ENCODE data around the gene DYNC1I1. TPM values are rescaled to one million over a fixed set of nuclear protein-coding genes. Genes with fewer than 3 reads are reported as not detected.

Gene DYNC1I1
- total RNA-seq, 1 experiment from 2014 or later: not detected

DNA sequence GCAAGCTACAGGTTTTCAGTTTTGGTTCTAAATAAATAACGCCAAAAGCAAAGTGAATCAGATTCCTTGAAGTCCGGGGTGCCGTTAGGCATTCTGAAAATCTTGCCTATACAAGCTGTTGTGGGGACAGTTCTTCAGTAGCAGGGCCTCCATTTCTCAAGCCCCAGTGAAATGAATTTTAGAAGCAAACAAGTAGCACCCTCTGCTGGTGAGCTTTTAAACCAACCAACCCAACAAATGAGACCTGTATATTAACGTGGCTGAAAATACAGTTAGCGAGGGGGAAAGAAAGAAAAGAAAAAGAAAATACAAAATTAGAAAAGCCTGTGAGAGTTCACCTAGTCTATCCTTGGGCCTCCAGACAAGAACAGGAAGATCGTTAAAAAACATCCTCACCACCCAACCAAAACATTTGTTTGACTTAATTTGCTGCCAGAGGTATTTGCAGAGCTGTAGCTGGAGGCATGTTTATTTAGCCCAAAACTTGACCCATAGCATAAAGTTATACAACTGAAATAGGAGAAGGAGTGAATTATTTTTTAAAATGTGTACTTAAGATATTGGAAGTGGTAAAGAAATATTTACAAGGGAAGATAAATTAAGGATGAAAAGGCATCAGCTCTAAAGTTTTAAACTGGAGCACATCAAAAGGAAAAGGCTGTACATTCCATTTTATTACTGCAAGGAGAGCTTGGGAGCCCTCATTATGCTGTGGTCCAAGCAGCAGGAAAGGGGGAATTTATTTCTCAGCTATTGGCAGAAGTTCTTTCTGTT lies 98.9 kb downstream of the DYNC1I1 start:
- BruUV-seq (replicated peaks): no TSS peak
- TF ChIP-seq, protein P1, sequence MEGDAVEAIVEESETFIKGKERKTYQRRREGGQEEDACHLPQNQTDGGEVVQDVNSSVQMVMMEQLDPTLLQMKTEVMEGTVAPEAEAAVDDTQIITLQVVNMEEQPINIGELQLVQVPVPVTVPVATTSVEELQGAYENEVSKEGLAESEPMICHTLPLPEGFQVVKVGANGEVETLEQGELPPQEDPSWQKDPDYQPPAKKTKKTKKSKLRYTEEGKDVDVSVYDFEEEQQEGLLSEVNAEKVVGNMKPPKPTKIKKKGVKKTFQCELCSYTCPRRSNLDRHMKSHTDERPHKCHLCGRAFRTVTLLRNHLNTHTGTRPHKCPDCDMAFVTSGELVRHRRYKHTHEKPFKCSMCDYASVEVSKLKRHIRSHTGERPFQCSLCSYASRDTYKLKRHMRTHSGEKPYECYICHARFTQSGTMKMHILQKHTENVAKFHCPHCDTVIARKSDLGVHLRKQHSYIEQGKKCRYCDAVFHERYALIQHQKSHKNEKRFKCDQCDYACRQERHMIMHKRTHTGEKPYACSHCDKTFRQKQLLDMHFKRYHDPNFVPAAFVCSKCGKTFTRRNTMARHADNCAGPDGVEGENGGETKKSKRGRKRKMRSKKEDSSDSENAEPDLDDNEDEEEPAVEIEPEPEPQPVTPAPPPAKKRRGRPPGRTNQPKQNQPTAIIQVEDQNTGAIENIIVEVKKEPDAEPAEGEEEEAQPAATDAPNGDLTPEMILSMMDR (IDR thresholded peaks at IDR 0.05; ENCODE audit: unreplicated experiment): peak; percentile 42
- Mint-ChIP-seq H3K27ac (ENCODE audit: low read depth, unreplicated experiment) (no peak overlapping the region), H3K4me1 (ENCODE audit: insufficient read depth, unreplicated experiment) (no peaks in the 10 kb centered on the region), H3K27me3 (ENCODE audit: insufficient read depth, unreplicated experiment) (peaks cover 32% of the 10 kb centered on the region), H3K9me3 (ENCODE audit: unreplicated experiment) (no peaks in the 10 kb centered on the region), H3K36me3 (ENCODE audit: insufficient read depth, unreplicated experiment) (no peaks in the 10 kb centered on the region), H3K4me3 (ENCODE audit: unreplicated experiment) (no peak overlapping the region)
- CTCF ChIA-PET: interaction anchor here (0.6 to 9.2 kb wide), 37 partner anchors 8 to 1965 kb away, joined by 3 to 151 read pairs (median 3); partner anchors contain the start of gene DYNC1I1
- POLR2A ChIA-PET: interaction anchor here (0.6 to 1.2 kb wide), 2 partner anchors 153 to 199 kb away, joined by 3 to 5 read pairs; no protein-coding TSS in a partner anchor
- peak; percentile 66 for DNase-seq (ENCODE audit: unreplicated experiment)
- intact Hi-C loops (cut with micrococcal nuclease): loop anchor here (1.0 to 5.0 kb wide), 3 partner anchors 74 to 359 kb away; no protein-coding TSS in a partner anchor

DNA sequence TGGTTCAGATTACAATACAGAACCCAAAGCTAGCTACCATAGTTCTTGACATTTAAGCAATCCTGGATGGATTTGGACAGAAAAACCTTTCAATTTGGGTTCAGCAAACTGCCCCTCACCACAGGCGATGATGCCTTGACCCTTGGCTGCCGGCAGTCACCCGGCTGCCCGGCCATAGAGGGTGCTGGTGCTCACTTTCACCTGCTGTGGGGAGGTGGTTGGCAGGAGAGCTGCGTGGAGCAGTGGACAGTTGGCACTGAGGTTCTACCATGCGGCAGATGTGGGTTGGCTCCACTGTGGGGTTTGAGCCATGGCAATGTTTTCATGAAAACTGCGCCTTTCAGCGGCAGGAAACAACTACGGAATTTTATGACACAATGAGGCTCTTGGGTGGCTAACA lies 99.5 kb downstream of the DYNC1I1 start:
- Mint-ChIP-seq H3K27ac (ENCODE audit: low read depth, unreplicated experiment) (no peak overlapping the region), H3K36me3 (ENCODE audit: insufficient read depth, unreplicated experiment) (no peaks in the 10 kb centered on the region), H3K4me3 (ENCODE audit: unreplicated experiment) (no peak overlapping the region), H3K4me1 (ENCODE audit: insufficient read depth, unreplicated experiment) (no peaks in the 10 kb centered on the region), H3K9me3 (ENCODE audit: unreplicated experiment) (no peaks in the 10 kb centered on the region), H3K27me3 (ENCODE audit: insufficient read depth, unreplicated experiment) (peaks cover 38% of the 10 kb centered on the region)
- ChIA-PET CTCF (interaction anchor here (0.5 to 9.2 kb wide), 27 partner anchors 8 to 1378 kb away, joined by 3 to 151 read pairs (median 4); partner anchors contain the start of gene DYNC1I1), POLR2A (interaction anchor here (1.2 kb wide), 1 partner anchor 154 kb away, joined by 5 read pairs; no protein-coding TSS in a partner anchor)
- no peak for DNase-seq (ENCODE audit: unreplicated experiment)
- TF ChIP-seq, protein P1 (IDR thresholded peaks at IDR 0.05; ENCODE audit: unreplicated experiment): no peak
- intact Hi-C loops (cut with micrococcal nuclease): loop anchor here (1.0 to 5.0 kb wide), 3 partner anchors 75 to 360 kb away; no protein-coding TSS in a partner anchor
- no TSS peak for BruUV-seq (replicated peaks)

DNA sequence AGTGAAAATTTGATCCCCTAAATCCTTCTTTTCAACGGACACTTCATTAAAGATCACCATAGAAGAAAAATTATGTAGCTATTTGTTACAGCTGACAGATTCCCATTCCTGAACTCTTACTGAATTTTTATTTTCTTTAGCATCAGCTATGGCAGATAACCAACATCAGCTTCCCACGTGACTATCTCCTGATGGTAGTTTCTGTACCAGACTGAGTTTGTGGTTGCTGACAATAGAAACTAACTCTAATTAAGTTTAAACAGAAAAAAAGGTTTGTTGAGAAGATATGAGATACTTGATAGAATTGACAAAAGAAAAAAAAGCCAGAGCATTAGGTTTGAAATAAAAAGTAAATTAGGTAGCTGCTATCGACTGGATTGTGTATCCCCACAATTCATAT lies 101.8 kb downstream of the DYNC1I1 start:
- H3K4me3 Mint-ChIP-seq (ENCODE audit: unreplicated experiment): no peak overlapping the region
- H3K27me3 Mint-ChIP-seq (ENCODE audit: insufficient read depth, unreplicated experiment): peaks cover 46% of the 10 kb centered on the region
- BruUV-seq (replicated peaks): no TSS peak
- H3K36me3 Mint-ChIP-seq (ENCODE audit: insufficient read depth, unreplicated experiment): no peaks in the 10 kb centered on the region
- H3K4me1 Mint-ChIP-seq (ENCODE audit: insufficient read depth, unreplicated experiment): no peaks in the 10 kb centered on the region
- intact Hi-C loops (cut with micrococcal nuclease): loop anchor here (5.0 kb wide), 2 partner anchors 77 to 362 kb away; no protein-coding TSS in a partner anchor
- peaks cover 8% of the 10 kb centered on the region for H3K9me3 Mint-ChIP-seq (ENCODE audit: unreplicated experiment)
- H3K27ac Mint-ChIP-seq (ENCODE audit: low read depth, unreplicated experiment): no peak overlapping the region
- ChIA-PET POLR2A (no interaction called here), CTCF (interaction anchor here (0.6 to 1.6 kb wide), 4 partner anchors 146 to 185 kb away, joined by 3 to 11 read pairs (median 4); no protein-coding TSS in a partner anchor)
- TF ChIP-seq, protein P1 (IDR thresholded peaks at IDR 0.05; ENCODE audit: unreplicated experiment): no peak
- no peak for DNase-seq (ENCODE audit: unreplicated experiment)

DNA sequence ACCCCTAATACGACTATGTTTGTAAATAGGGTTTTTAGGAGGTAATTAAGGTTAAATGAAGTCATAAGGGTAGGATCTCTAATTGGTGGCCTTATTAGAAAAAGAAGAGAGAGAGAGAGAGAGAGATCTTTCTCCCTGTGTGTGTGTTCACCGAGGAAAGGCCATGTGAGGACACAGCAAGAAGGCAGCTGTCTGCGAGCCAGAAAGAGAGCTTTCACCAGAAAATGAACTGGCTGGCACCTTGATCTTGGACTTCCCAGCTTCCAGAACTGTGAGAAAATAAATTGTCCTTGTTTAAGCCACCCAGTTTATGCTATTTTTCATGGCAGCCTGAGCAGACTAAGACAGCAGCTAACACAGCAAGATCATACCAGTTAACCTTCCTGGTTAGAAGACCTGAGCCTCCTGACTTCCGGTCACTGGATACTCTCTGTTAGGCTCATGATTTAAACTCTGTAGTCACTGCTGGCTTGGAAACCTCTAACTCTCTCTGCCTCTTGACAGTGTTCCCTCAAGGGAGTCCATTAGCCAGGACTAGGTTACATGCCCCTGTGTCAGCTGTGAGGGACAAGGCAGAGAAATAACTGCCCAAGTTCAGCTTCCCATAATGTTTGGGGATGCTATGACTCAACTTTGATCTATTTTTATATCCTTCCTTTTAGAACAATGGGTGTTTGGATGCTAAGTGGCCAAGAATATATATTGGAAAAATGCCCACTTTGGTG lies 102.3 kb downstream of the DYNC1I1 start:
- TF ChIP-seq, protein P1 (IDR thresholded peaks at IDR 0.05; ENCODE audit: unreplicated experiment): no peak
- POLR2A ChIA-PET: no interaction called here
- Mint-ChIP-seq H3K36me3 (ENCODE audit: insufficient read depth, unreplicated experiment) (no peaks in the 10 kb centered on the region), H3K9me3 (ENCODE audit: unreplicated experiment) (peaks cover 8% of the 10 kb centered on the region), H3K27me3 (ENCODE audit: insufficient read depth, unreplicated experiment) (peaks cover 46% of the 10 kb centered on the region), H3K27ac (ENCODE audit: low read depth, unreplicated experiment) (no peak overlapping the region), H3K4me3 (ENCODE audit: unreplicated experiment) (no peak overlapping the region), H3K4me1 (ENCODE audit: insufficient read depth, unreplicated experiment) (no peaks in the 10 kb centered on the region)
- no TSS peak for BruUV-seq (replicated peaks)
- CTCF ChIA-PET: interaction anchor here (0.7 to 1.6 kb wide), 5 partner anchors 42 to 156 kb away, joined by 3 to 11 read pairs (median 3); no protein-coding TSS in a partner anchor
- intact Hi-C loops (cut with micrococcal nuclease): loop anchor here (5.0 kb wide), 2 partner anchors 77 to 362 kb away; no protein-coding TSS in a partner anchor
- DNase-seq (ENCODE audit: unreplicated experiment): no peak

All from MCF 10A (cell line).